GM19193 (cell line): ENCODE data around the gene SLC39A11.

Experiments used
- POLR2A ChIP-seq: IDR thresholded peaks from 4 replicates; pipeline ENCODE4 v1.6.1; 2011; ENCODE audit not compliant: insufficient read depth, insufficient read length; ENCODE audit errors: extremely low read depth

The SLC39A11 gene

DNA sequence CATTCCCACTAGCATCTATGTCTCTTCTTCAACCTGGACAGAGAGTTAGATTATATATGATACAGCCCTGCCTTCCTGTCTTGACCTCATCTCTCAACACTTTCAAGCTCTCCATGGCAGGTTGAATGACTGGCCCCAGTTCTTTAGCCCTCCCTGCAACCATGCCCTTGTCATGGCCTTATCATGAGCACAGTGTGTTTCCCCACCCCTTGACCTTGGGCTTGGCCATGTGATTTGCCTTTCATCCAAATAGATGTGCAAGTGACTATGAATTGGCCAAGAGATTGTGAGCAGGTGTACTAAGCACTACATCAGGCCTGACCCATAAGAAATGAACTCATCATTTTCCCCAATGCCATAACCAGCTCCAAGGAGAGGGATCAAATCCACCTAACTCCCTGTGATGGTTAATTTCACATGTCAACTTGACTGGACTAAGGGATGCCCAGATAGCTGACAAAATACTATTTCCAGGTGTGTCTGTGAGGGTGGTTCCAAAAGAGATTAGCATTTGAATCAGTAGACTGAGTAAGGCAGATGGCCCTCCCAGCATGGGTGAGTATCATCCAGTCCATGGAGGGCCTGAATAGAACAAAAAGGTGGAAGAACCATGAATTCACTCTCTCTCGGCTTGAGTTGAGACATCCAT is 97.4 kb downstream of the SLC39A11 start:
- no peak for TF ChIP-seq POLR2A

DNA sequence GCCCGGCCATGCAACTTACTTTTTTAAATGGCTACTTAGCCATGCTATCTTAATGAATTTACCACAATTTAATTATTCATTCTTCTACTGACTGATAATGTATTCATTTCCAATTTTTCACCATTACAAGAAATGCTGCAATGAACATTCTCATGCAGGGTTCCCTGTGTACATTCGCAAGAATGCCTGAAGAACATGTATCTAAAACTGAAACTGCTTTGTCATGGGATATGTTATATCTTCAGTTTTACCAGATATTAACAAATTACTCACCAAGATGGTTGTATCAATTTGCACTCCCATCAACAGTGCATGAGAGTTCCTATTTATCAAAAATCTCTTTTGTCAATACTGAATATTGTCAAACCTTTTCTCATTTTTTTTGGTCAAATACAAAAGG is 100.8 kb downstream of the SLC39A11 start:
- TF ChIP-seq POLR2A = no peak

DNA sequence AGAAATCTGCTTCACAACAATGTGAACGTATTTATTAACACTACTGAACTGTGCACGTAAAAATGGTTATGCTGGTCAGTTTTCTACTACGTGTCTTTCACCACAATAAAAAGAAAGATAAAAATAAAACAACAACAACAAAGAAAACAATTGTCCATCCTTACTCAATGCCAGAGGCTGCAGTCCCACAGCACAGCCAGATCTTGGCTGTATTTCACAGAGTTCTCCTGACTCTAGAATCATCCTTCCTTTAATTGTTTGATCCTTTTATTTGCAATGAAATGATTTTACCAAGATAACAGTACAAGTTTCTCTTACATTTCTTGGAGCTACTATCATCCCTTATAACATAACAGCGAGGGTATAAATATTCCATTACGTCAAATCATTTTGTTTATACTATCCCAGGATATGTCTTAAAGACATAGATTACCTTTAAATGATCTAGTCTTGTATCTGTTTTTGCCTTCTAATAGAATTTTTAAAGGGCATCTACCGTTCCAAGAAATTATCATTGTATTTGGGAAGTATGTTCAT is 103.3 kb downstream of the SLC39A11 start:
- no peak for TF ChIP-seq POLR2A

DNA sequence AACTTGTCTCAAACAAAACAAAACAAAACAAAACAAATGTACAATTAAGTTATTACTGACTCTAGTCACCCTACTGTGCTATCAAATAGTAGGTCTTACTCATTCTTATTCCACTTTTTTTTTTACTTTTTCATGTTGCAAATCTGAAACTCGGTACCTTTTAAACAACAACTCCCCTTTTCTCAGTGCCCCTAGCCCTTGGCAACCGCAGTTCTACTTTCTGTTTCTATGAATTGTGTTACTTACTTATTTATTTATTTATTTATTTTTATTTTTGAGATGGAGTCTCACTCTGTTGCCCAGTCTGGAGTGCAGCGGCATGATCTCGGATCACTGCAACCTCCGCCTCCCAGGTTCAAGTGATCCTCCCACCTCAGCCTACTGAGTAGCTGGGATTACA is 104.0 kb downstream of the SLC39A11 start:
- TF ChIP-seq POLR2A = no peak

DNA sequence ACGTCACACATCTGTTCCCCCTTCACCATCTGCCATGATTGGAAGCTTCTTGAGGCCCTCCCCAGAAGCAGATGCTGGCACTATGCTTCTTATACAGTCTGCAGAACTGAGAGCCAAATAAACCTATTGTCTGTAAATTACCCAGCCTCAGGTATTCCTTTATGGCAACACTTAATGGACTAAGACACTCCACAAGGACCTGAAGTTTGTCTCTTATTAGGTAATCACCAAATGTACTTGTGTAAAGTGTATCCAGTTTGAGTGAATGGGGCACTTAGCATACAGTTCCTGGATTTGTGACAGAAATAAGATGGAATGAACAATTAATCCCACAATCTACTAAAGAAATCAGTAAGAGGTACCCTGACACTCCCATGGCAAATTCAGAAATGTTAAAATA is 105.3 kb downstream of the SLC39A11 start:
- no peak for TF ChIP-seq POLR2A

DNA sequence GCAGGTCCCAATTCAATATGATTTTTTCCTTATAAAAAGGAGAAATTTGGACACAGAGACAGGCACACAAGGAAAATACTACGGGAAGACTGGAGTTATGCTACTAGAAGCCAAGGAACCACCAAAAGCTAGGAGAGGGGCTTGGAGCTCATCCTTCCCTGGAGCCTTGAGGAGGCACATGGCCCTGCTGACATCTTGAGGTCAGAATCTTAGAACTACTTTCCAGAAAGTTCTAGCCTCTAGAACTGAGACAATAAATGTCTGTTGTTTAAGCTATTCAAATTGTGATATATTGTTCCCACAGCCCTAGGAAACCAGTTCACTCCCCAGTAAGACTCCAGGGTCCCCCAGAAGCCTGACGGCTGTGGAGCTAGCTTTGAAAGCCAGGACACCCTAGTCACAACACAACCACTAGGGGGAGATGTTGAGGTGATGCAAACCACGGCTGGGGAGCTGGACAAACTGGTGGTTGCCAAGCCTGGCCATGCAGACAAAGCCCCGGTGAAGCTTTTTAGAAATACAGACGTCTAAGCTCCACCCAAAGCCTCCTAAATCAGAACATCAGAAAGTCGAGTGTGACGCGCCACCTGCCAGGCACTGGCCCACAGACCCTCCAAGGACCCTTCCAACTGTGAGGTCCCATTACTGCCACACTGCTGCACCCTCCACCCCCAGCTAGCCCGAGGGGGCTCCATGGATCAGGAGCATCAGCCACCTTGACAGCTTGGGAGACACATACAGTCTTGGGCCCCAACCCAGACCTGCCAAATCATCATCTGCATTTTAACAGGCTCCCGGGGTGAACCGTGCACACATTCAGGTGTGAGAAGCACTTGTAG is 106.4 kb downstream of the SLC39A11 start:
- no peak for TF ChIP-seq POLR2A

DNA sequence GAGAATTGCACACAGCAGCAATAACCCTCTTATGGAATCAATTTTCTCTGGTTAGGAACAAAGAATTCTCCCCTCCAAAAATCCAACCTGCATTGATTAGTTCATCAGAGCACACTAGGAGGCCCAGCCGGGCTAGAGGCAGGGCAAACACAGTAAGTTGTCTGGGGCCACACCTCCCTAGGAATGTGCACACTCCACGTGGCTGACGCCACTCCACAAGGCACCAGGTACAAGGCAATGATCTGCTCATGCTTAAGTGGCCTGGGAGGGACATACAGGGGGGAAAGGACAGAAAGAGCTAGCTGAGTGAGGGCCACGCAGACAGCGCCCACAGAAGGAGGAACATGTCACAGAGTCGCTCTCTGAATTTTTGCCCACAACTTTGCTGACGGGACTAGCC is 107.6 kb downstream of the SLC39A11 start:
- TF ChIP-seq POLR2A = no peak

DNA sequence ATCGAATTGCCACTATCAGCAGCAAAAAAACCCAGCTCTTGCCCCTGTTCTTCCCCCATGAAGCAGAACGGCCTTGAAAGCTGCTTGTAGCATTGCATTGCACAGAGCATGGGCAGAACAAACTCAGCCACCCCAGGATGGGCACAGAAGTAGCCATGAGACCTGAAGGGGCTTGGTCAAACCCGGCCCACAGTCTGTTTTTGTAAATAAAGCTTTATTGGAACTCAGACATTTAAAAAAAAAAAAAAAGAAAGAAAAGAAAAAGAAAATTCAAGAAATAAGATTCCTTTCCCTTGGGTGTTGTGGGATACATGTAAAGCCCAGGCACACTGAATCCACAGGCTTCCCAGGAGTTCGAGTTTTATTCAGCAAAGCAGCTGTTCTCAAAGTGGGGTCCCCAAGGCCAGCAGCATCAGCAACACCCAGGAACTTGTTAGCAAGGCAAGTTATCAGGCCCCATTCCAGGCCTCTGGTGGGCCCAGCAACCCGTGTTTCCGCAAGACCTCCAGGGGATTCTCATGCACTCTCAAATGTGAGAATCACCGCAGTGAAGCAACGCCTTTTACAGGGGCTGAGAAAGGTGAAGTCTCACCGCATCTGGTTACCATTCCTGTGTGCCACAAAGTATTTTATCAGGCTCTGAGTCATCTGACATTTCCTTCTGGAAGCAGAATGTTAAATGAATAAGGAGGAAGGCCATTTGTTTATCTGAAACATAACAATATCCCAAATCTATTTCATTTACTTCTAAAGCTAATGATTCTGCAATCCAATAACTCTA is 108.2 kb downstream of the SLC39A11 start:
- TF ChIP-seq POLR2A = no peak

DNA sequence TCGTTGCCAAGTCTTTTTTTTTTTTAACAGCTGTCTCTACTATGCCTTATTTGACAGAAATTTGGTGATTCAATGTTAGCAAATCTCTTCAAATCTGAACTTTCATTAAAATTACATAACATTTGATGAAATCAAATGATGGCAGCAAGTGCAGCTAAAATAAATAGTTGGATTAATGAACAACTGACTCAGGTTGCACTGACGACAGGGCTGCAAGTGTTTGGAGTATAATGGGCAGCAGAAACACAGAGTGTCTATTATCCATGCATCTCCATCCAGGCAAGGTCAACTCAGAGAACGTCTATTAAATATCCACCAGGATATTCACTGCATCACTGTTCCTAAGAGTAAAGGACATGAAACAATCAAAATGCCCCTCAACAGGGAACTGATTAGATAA is 109.8 kb downstream of the SLC39A11 start:
- TF ChIP-seq POLR2A = no peak

DNA sequence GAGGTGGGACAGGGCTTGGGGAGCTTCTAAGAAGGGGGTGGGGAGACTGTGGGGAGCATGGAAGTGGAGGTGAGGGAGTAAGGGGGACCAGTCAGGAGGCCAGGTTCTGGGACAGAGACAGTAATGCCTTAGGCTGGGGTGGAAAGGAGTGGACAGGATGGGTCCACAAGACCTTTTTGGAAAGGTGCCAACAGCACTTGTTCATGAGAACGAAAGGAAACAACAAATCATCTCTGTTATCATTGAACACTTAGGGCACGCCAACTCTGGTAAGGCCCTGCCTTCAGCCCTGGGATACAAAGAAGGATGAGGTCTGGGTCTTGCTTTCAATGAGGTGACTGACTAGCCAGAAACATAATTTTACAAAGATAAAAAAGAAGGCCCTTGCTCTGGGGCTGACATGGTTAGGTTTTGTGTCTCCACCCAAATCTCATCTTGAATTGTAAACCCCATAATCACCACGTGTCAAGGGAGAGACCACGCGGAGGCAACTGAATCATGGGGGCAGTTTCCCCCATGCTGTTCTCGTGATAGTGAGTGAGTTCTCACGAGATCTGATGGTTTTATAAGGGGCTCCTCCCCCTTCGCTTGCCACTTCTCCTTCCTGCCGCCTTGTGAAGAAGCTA is 113.8 kb downstream of the SLC39A11 start:
- TF ChIP-seq POLR2A = no peak

DNA sequence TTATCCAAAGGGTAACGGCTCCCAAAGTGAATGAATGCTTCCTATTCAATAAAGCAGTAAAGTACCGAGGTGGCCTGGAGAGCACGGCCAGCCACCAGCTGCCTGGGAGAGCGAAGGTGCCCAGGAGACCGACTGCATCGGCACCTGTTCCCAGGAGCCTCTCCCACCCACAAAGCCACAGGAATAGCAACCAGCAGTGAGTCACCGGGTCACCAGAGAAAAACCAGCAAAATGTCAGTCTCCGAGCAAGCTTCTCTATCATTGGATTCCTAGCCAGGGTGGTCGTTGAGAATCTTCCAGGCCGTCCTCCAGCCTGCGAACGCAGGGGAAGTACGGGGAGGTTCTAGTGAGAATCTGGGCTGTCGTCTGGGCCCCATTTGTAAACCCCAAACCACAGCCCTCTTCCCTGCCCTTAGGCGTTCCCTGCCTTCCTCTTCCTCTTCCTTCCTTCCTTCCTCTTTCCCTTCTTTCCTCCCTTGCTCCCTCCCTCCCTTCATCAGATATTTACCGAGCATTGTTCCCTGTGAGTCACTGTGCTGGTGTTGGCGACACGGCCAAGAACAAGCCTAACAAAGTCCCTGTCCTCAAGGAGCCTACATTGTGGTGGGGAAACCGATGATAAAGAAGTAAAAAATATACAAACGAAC is 114.6 kb downstream of the SLC39A11 start:
- TF ChIP-seq POLR2A = no peak

DNA sequence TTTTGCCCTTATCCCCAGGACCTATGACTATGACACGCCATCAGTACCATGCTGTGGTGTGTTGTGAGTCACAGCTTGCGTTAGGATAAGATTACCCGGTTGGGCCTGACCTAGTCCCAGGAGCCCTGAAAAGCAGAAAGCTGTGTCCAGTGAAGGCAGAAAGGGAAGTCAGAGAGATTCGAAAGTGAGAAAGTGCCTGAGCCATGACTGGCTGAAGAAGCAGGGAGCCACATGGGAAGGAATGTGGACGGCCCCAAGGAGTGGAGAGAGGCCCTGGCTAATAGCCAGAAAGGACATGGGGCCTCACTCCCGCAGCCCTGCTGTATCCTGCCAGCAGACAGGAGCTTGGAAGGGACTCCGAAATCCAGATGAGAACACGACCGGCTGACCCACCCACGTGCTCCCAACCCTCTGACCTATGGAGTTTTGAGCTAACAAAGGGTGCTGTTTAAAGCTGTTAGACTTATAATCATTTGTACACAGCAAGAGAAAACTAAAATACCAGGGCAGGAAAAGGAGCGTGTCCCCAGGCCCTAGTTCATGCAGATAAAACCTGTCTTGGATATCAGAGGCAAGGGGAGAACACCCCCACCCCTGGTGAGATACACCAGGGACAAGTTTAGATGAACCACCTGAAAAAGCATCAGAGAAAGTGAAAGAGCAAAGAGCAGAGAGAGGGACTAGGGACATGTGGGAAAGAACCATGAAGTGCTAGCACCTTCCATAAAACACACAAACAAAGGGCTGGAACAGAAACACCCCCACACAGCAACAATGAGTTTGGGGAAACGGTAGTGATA is 115.3 kb downstream of the SLC39A11 start:
- no peak for TF ChIP-seq POLR2A

DNA sequence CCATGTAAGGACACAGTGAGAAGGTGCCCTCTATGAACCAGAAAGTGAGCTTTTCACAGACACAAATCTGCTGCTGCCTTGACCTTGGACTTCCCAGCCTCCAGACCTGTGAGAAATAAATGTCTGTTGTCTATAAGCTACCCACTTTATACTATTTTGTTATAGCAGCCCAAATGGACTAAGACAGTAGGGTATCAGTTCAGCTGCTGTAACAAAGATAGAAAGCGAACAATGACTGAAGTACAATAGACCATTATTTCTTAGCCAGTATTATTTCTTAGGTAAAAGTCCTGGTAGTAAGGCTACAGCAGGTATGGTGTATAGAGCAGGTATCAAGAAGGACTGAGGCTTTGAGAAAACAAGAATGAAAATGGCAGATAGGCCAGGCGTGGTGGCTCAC is 117.0 kb downstream of the SLC39A11 start:
- no peak for TF ChIP-seq POLR2A
